Measurements from ENCODE around the gene MYO3B. TPM values are rescaled to one million over a fixed set of nuclear protein-coding genes. Genes with fewer than 3 reads are reported as not detected.
"Not testable (repeated sequence)": the region's sequence is repeated elsewhere in the genome, so short reads cannot be mapped to it uniquely, and the experiment has no call there.

MYO3B gene
- total RNA-seq, 1 experiment from 2014 or later, result 0.63 TPM

- Histone ChIP-seq H2AFZ (ENCODE audit: low read length) (no peak overlapping the region), H2BK5ac (ENCODE audit: insufficient read length, low read length) (no peak overlapping the region), H3K79me2 (ENCODE audit: insufficient read depth, low read length) (no peaks in the 10 kb centered on the region), H4K8ac (replicated peaks; ENCODE audit: insufficient read length, low read depth, low read length) (no peak overlapping the region), H3K9me3 (ENCODE audit: control insufficient read depth, low read depth, low read length) (no peaks in the 10 kb centered on the region), H3K14ac (ENCODE audit: insufficient read depth, low read length) (no peak overlapping the region), H3K27ac (ENCODE audit: insufficient read length, low read depth, low read length) (no peak overlapping the region), H3K79me1 (ENCODE audit: insufficient read depth, low read depth, low read length, poor library complexity, severe bottlenecking) (no peaks in the 10 kb centered on the region), H4K5ac (ENCODE audit: insufficient read length, low read depth, low read length) (no peak overlapping the region), H2BK120ac (ENCODE audit: low read depth, low read length, poor library complexity, severe bottlenecking) (no peak overlapping the region), H3T11ph (ENCODE audit: low read length) (no peak overlapping the region), H3K23ac (ENCODE audit: insufficient read length, low read depth, low read length) (no peak overlapping the region), H3K56ac (ENCODE audit: insufficient read length, low read depth, low read length) (no peak overlapping the region), H3K23me2 (ENCODE audit: insufficient read length, low read depth, low read length, poor library complexity, severe bottlenecking) (no peaks in the 10 kb centered on the region), H3K18ac (ENCODE audit: insufficient read length, low read depth, low read length) (no peak overlapping the region), H2AK5ac (ENCODE audit: insufficient read length, low read length) (no peak overlapping the region), H3K4ac (ENCODE audit: low read depth, low read length) (no peak overlapping the region), H2BK15ac (ENCODE audit: low read depth, low read length) (no peak overlapping the region), H4K20me1 (ENCODE audit: control insufficient read depth, insufficient read depth, insufficient read length) (no peaks in the 10 kb centered on the region), H3K4me2 (ENCODE audit: insufficient read depth, insufficient read length, low read length) (no peak overlapping the region), H3K27me3 (ENCODE audit: insufficient read depth, low read length) (no peaks in the 10 kb centered on the region), H2BK12ac (ENCODE audit: insufficient read length, low read depth, low read length) (no peak overlapping the region), H4K91ac (ENCODE audit: insufficient read length, low read depth, low read length) (no peak overlapping the region), H2BK20ac (ENCODE audit: low read depth, low read length, poor library complexity, severe bottlenecking) (no peak overlapping the region), H3K9ac (ENCODE audit: extremely low read depth, insufficient read length, low read length) (no peak overlapping the region), H3K4me1 (ENCODE audit: insufficient read depth, low read length) (no peaks in the 10 kb centered on the region; the same call in 1 of the 2 replicates)
- TF ChIP-seq, protein P1, sequence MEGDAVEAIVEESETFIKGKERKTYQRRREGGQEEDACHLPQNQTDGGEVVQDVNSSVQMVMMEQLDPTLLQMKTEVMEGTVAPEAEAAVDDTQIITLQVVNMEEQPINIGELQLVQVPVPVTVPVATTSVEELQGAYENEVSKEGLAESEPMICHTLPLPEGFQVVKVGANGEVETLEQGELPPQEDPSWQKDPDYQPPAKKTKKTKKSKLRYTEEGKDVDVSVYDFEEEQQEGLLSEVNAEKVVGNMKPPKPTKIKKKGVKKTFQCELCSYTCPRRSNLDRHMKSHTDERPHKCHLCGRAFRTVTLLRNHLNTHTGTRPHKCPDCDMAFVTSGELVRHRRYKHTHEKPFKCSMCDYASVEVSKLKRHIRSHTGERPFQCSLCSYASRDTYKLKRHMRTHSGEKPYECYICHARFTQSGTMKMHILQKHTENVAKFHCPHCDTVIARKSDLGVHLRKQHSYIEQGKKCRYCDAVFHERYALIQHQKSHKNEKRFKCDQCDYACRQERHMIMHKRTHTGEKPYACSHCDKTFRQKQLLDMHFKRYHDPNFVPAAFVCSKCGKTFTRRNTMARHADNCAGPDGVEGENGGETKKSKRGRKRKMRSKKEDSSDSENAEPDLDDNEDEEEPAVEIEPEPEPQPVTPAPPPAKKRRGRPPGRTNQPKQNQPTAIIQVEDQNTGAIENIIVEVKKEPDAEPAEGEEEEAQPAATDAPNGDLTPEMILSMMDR (conservative IDR thresholded peaks at IDR 0.05), result no peak
- no peaks in the 10 kb centered on the region for H3K9me3 Mint-ChIP-seq
- no CpG with 5 or more reads among the region's 9 CpGs for WGBS (ENCODE audit: extremely low coverage, insufficient read length, low lambda C conversion rate)
- no peak overlapping the region for H3K4me3 Mint-ChIP-seq
- H3K4me1 Mint-ChIP-seq, result no peaks in the 10 kb centered on the region
- no peaks in the 10 kb centered on the region for H3K27me3 Mint-ChIP-seq (ENCODE audit: low read depth)
- H3K36me3 Mint-ChIP-seq (ENCODE audit: insufficient read depth in 1 of 3, low read depth in 3 of 3), result no peaks in the 10 kb centered on the region
- no peak for DNase-seq
- no peak overlapping the region for H3K27ac Mint-ChIP-seq
These were observed 493.1 kb downstream of the MYO3B start for GRCh38 chr2:170671079-170671478.

- H3K36me3 Mint-ChIP-seq (ENCODE audit: insufficient read depth in 1 of 3, low read depth in 3 of 3); H2BK12ac ChIP-seq (ENCODE audit: insufficient read length, low read depth, low read length): not testable (repeated sequence)
These were observed 496.3 kb downstream of the MYO3B start for GRCh38 chr2:170674282-170674681.

More at GRCh38 chr2:170674282-170674681, 496.3 kb downstream of the MYO3B start:
- H3K4me3 Mint-ChIP-seq; H3K18ac ChIP-seq (ENCODE audit: insufficient read length, low read depth, low read length); DNase-seq; H3K9me3 ChIP-seq (ENCODE audit: control insufficient read depth, low read depth, low read length); H2BK20ac ChIP-seq (ENCODE audit: low read depth, low read length, poor library complexity, severe bottlenecking); H4K5ac ChIP-seq (ENCODE audit: insufficient read length, low read depth, low read length); H3K27ac ChIP-seq (ENCODE audit: insufficient read length, low read depth, low read length); H3K4ac ChIP-seq (ENCODE audit: low read depth, low read length); H2BK120ac ChIP-seq (ENCODE audit: low read depth, low read length, poor library complexity, severe bottlenecking); H2AFZ ChIP-seq (ENCODE audit: low read length); H3K14ac ChIP-seq (ENCODE audit: insufficient read depth, low read length); H3K27me3 Mint-ChIP-seq (ENCODE audit: low read depth); H3K27ac Mint-ChIP-seq; H3K27me3 ChIP-seq (ENCODE audit: insufficient read depth, low read length); H3K79me1 ChIP-seq (ENCODE audit: insufficient read depth, low read depth, low read length, poor library complexity, severe bottlenecking); H3T11ph ChIP-seq (ENCODE audit: low read length); H4K20me1 ChIP-seq (ENCODE audit: control insufficient read depth, insufficient read depth, insufficient read length); H4K8ac ChIP-seq (replicated peaks; ENCODE audit: insufficient read length, low read depth, low read length); H4K91ac ChIP-seq (ENCODE audit: insufficient read length, low read depth, low read length); H3K4me1 ChIP-seq (ENCODE audit: insufficient read depth, low read length); H3K4me2 ChIP-seq (ENCODE audit: insufficient read depth, insufficient read length, low read length); H3K79me2 ChIP-seq (ENCODE audit: insufficient read depth, low read length); H2BK15ac ChIP-seq (ENCODE audit: low read depth, low read length); H3K9me3 Mint-ChIP-seq; H2AK5ac ChIP-seq (ENCODE audit: insufficient read length, low read length); H3K9ac ChIP-seq (ENCODE audit: extremely low read depth, insufficient read length, low read length); H3K23ac ChIP-seq (ENCODE audit: insufficient read length, low read depth, low read length); H2BK5ac ChIP-seq (ENCODE audit: insufficient read length, low read length); H3K56ac ChIP-seq (ENCODE audit: insufficient read length, low read depth, low read length); H3K23me2 ChIP-seq (ENCODE audit: insufficient read length, low read depth, low read length, poor library complexity, severe bottlenecking): not testable (repeated sequence)
- H3K4me1 Mint-ChIP-seq, result peaks cover 12 to 14% of the 10 kb centered on the region in 2 experiments

Data from H9 (cell line).